NCI-H1930 (cell line): ENCODE results near the gene TSGA10IP.

Source experiments
- DNase-seq, 2 experiments: peaks; one replicate each; lab custom pipeline; 2025; lab: John Stamatoyannopoulos, UW

Gene TSGA10IP

DNA sequence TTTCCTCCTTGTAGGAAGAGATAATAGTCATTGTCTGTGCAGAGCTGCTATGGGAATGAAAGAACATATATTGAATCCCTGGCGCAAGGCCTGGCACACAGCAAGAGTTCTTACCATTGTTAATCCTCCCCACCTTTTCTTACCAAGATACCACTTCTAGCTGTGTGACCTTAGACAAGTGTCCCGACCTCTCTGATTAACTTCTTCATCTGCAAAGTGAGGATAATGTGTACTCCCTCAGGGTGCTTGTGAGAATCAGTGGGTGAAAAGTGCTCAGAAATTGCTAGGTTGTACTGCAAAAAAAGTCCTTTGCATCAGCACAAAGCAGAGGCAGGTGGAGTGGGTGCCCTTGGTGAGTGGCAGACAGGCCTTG lies 62.8 kb downstream of the TSGA10IP start:
- no peak for DNase-seq

- DNase-seq = no peak
Measured at GRCh38 chr11:66008468-66009101, 63.3 kb downstream of the TSGA10IP start.
